HL-60 (cell line): ENCODE data around the gene RNF166.

Source experiments
- GABPA ChIP-seq: IDR thresholded peaks from 2 replicates; pipeline ENCODE4 v1.6.1; 2012; ENCODE audit warnings: low read depth
- POLR2AphosphoS5 ChIP-seq: IDR thresholded peaks from 2 replicates; pipeline ENCODE4 v1.6.1; 2012; ENCODE audit warnings: low read depth
- TF ChIP-seq, protein P1 (sequence below): IDR thresholded peaks from one replicate; pipeline ENCODE4 v1.5.1; 2011; ENCODE audit warnings: low read length, control low read depth, inconsistent platforms; ENCODE audit not compliant: insufficient read depth

DNA sequence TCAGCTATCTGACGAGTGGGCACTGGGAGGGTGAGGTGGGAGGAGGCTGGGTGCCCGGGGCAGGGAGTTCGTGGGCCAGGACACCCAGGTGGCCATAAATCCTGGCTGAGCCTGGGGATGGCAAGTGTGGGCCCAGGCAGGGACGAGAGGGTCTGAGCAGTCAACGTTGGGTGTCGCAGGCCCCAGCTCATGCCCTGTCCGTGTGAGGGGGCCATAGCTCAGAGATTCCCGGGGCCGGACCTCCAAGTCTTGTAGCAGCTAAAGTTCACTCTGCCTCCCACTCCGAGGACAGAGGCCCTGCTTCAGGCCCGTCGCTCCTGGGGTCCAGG is 34.5 kb upstream of the RNF166 start:
- TF ChIP-seq, protein P1, sequence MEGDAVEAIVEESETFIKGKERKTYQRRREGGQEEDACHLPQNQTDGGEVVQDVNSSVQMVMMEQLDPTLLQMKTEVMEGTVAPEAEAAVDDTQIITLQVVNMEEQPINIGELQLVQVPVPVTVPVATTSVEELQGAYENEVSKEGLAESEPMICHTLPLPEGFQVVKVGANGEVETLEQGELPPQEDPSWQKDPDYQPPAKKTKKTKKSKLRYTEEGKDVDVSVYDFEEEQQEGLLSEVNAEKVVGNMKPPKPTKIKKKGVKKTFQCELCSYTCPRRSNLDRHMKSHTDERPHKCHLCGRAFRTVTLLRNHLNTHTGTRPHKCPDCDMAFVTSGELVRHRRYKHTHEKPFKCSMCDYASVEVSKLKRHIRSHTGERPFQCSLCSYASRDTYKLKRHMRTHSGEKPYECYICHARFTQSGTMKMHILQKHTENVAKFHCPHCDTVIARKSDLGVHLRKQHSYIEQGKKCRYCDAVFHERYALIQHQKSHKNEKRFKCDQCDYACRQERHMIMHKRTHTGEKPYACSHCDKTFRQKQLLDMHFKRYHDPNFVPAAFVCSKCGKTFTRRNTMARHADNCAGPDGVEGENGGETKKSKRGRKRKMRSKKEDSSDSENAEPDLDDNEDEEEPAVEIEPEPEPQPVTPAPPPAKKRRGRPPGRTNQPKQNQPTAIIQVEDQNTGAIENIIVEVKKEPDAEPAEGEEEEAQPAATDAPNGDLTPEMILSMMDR: no peak
- TF ChIP-seq GABPA: no peak
- TF ChIP-seq POLR2AphosphoS5: no peak
